ENCODE measurements around the gene TNIK. TPM values are rescaled to one million over a fixed set of nuclear protein-coding genes. Genes with fewer than 3 reads are reported as not detected.

TNIK gene
- total RNA-seq, 3 donors from 2014 or later: 7.4 to 17.6 (median 10.2) TPM

GRCh38 chr3:171404376-171404967 lies 55.7 kb downstream of the TNIK start:
- Histone ChIP-seq H3K36me3 (no peaks in the 10 kb centered on the region), H3K27me3 (no peaks in the 10 kb centered on the region), H3K9me3 (no peaks in the 10 kb centered on the region), H3K27ac (peak overlapping the region in 1 of 2 donors; percentile 43), H3K4me1 (no peaks in the 10 kb centered on the region), H3K4me3 (no peak overlapping the region)
- DNase-seq (ENCODE audit: low spot score in 2 of 2): no peak
- intact Hi-C loops (cut with DNase I; ENCODE audit: low total_unique reads): no loop called here
- TF ChIP-seq POLR2A (IDR thresholded peaks at IDR 0.05) (no peak), POLR2AphosphoS5 (IDR thresholded peaks at IDR 0.05) (no peak)
- TF ChIP-seq, protein P1, sequence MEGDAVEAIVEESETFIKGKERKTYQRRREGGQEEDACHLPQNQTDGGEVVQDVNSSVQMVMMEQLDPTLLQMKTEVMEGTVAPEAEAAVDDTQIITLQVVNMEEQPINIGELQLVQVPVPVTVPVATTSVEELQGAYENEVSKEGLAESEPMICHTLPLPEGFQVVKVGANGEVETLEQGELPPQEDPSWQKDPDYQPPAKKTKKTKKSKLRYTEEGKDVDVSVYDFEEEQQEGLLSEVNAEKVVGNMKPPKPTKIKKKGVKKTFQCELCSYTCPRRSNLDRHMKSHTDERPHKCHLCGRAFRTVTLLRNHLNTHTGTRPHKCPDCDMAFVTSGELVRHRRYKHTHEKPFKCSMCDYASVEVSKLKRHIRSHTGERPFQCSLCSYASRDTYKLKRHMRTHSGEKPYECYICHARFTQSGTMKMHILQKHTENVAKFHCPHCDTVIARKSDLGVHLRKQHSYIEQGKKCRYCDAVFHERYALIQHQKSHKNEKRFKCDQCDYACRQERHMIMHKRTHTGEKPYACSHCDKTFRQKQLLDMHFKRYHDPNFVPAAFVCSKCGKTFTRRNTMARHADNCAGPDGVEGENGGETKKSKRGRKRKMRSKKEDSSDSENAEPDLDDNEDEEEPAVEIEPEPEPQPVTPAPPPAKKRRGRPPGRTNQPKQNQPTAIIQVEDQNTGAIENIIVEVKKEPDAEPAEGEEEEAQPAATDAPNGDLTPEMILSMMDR (IDR thresholded peaks at IDR 0.05): no peak

DNA sequence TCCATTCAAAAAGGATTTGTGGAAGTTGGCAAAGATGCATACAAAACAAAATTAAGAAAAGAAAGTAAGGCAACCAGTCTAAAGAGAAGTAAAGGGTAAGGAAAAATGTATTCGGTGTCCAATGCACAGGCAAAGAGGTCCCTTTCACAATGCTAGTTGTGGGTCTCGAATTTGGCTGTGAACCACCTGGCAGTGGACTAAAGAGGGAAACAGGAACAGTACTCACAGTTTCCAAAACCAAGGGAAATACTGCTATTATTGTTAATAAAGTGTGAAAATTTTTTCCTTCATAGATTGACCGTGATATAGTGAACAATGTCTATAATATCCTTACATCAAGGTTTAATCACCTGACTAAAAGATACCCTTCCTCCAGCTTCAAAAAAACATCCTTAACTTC lies 57.9 kb downstream of the TNIK start:
- intact Hi-C loops (cut with DNase I; ENCODE audit: low total_unique reads): no loop called here
- H3K27me3 ChIP-seq: no peaks in the 10 kb centered on the region
- no peaks in the 10 kb centered on the region for H3K4me1 ChIP-seq
- TF ChIP-seq, protein P1 (IDR thresholded peaks at IDR 0.05): no peak
- no peak for TF ChIP-seq POLR2AphosphoS5 (IDR thresholded peaks at IDR 0.05)
- TF ChIP-seq POLR2A (IDR thresholded peaks at IDR 0.05): no peak
- no peaks in the 10 kb centered on the region for H3K36me3 ChIP-seq
- peak overlapping the region in 1 of 2 donors; percentile 20 for H3K27ac ChIP-seq
- H3K4me3 ChIP-seq: no peak overlapping the region
- no peak for DNase-seq (ENCODE audit: low spot score in 2 of 2)
- no peaks in the 10 kb centered on the region for H3K9me3 ChIP-seq

DNA sequence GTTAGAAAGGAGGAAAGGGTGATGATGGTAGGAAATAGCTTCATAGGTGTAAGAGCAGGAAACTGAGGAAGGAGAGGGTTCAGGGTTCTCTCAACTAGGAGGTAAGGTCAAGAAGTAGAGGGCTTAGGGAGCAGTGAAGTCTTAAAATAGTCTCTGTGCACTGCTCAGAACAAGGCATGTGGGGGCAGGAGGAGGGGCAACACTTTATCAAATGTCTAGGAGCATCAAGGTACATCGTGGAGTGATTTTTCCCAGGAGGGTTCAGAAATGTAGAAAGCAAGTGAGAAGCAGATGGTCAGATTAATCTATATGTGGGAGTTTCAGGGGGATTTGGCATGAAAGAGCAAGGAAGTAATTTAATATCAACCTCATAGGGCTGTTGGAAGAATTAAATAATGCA lies 58.8 kb downstream of the TNIK start:
- Histone ChIP-seq H3K27me3 (no peaks in the 10 kb centered on the region), H3K36me3 (no peaks in the 10 kb centered on the region), H3K9me3 (no peaks in the 10 kb centered on the region), H3K4me3 (no peak overlapping the region), H3K27ac (no peak overlapping the region), H3K4me1 (no peaks in the 10 kb centered on the region)
- TF ChIP-seq POLR2A (IDR thresholded peaks at IDR 0.05): no peak
- TF ChIP-seq, protein P1 (IDR thresholded peaks at IDR 0.05): no peak
- no peak for TF ChIP-seq POLR2AphosphoS5 (IDR thresholded peaks at IDR 0.05)
- DNase-seq (ENCODE audit: low spot score in 2 of 2): no peak
- intact Hi-C loops (cut with DNase I; ENCODE audit: low total_unique reads): no loop called here

- intact Hi-C loops (cut with DNase I; ENCODE audit: low total_unique reads): no loop called here
- TF ChIP-seq POLR2A (IDR thresholded peaks at IDR 0.05) (no peak), POLR2AphosphoS5 (IDR thresholded peaks at IDR 0.05) (no peak)
- TF ChIP-seq, protein P1 (IDR thresholded peaks at IDR 0.05): no peak
- Histone ChIP-seq H3K4me1 (no peaks in the 10 kb centered on the region), H3K4me3 (no peak overlapping the region), H3K9me3 (no peaks in the 10 kb centered on the region), H3K27me3 (no peaks in the 10 kb centered on the region), H3K27ac (no peak overlapping the region), H3K36me3 (no peaks in the 10 kb centered on the region)
- DNase-seq (ENCODE audit: low spot score in 2 of 2): no peak
These were observed 60.4 kb downstream of the TNIK start for GRCh38 chr3:171399842-171400241.

DNA sequence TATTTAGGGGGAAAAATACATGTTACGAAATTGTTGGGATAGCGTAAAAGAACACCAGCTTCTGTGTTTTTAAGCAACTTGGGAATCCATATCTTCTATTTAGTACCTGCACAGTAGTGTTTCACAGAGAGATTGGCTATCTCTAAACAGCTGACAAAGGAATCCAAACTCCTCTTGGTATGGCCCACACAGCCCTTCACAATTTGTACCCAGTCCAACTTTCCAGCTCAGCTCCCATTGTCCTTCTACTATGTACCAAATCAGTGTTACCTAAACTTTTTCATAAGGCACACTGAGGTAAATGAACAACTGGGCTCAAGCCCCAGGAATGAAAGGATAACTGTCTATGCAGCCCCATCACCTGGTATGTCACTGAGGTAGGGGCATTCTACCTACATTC lies 61.9 kb downstream of the TNIK start:
- Histone ChIP-seq H3K9me3 (no peaks in the 10 kb centered on the region), H3K4me3 (no peak overlapping the region), H3K4me1 (no peaks in the 10 kb centered on the region), H3K36me3 (no peaks in the 10 kb centered on the region), H3K27me3 (no peaks in the 10 kb centered on the region), H3K27ac (no peak overlapping the region)
- intact Hi-C loops (cut with DNase I; ENCODE audit: low total_unique reads): no loop called here
- DNase-seq (ENCODE audit: low spot score in 2 of 2): no peak
- TF ChIP-seq POLR2AphosphoS5 (IDR thresholded peaks at IDR 0.05) (no peak), POLR2A (IDR thresholded peaks at IDR 0.05) (no peak)
- TF ChIP-seq, protein P1 (IDR thresholded peaks at IDR 0.05): no peak

Data from breast epithelium (tissue), 4 donors.